Peyer's patch (tissue), 4 donors: ENCODE measurements around the gene PPP1R3C.

Experiments
- POLR2A ChIP-seq, 2 donors: fragments of 450-650 bp; IDR thresholded peaks; one replicate each; pipeline ENCODE4 v1.5.1; 2017; ENCODE audit warnings: antibody characterized with exemption in 2 of 2, mild to moderate bottlenecking in 2 of 2, moderate library complexity in 2 of 2
- TF ChIP-seq, protein P1 (sequence below), 6 experiments: fragments of 450-650 bp in 4 of 6; fragments of 200-600 bp in 2 of 6; sonication (generic) in 1 of 6; IDR thresholded peaks; one replicate each; pipeline ENCODE4 v1.5.1; 2017 to 2019; ENCODE audit warnings: antibody characterized with exemption in 6 of 6, mild to moderate bottlenecking in 3 of 6, moderate library complexity in 1 of 6

DNA sequence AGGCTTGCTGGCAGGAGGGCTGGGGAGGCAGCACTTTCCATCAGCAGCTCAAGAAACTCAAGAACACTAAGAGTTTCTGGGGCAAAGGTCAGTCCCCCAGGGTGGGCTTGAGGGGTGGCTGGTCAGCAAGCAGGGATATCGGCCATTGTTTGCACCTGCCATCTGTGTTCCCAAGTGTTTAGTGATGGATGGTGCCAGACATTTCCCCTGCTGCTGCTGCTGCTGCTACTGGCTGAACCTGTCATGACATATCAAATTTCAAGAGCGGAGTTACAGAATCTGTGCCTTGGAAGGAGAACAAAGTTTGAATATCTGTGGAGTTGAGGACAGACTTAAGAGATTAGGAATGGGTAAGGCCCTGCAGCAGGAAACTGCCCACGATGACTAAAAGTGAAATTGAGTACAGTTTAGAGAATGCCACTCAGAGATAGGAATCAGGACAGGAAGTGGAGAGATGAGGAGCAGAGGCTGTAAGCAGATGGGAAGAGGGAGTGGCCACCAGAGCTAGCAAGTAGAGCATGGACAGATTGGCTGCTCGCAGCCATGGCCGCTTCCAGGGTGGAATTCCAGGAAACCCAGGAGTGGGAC is 39.2 kb upstream of the PPP1R3C start:
- TF ChIP-seq, protein P1, sequence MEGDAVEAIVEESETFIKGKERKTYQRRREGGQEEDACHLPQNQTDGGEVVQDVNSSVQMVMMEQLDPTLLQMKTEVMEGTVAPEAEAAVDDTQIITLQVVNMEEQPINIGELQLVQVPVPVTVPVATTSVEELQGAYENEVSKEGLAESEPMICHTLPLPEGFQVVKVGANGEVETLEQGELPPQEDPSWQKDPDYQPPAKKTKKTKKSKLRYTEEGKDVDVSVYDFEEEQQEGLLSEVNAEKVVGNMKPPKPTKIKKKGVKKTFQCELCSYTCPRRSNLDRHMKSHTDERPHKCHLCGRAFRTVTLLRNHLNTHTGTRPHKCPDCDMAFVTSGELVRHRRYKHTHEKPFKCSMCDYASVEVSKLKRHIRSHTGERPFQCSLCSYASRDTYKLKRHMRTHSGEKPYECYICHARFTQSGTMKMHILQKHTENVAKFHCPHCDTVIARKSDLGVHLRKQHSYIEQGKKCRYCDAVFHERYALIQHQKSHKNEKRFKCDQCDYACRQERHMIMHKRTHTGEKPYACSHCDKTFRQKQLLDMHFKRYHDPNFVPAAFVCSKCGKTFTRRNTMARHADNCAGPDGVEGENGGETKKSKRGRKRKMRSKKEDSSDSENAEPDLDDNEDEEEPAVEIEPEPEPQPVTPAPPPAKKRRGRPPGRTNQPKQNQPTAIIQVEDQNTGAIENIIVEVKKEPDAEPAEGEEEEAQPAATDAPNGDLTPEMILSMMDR (IDR thresholded peaks at IDR 0.05) = no peak
- no peak for TF ChIP-seq POLR2A (IDR thresholded peaks at IDR 0.05)
